Gastroesophageal sphincter (tissue), 3 donors: ENCODE data around the gene AFDN.

Source experiments
- CTCF ChIP-seq, 4 experiments: fragments of 200-600 bp in 2 of 4; fragments of 450-650 bp in 2 of 4; sonication (generic) in 1 of 4; IDR thresholded peaks; one replicate each; pipeline ENCODE4 v1.5.1; 2017 to 2019; ENCODE audit warnings: antibody characterized with exemption in 4 of 4, mild to moderate bottlenecking in 2 of 4, moderate library complexity in 2 of 4
- EP300 ChIP-seq: sonication (generic); formaldehyde crosslinking; IDR thresholded peaks from one replicate; pipeline ENCODE4 v1.6.1; 2017; ENCODE audit warnings: antibody characterized with exemption, mild to moderate bottlenecking
- POLR2A ChIP-seq, 2 donors: fragments of 450-650 bp; IDR thresholded peaks; one replicate each; pipeline ENCODE4 v1.6.1; 2017; ENCODE audit warnings: antibody characterized with exemption in 2 of 2, mild to moderate bottlenecking in 2 of 2, moderate library complexity in 1 of 2
- POLR2AphosphoS5 ChIP-seq: sonication (generic); formaldehyde crosslinking; IDR thresholded peaks from one replicate; pipeline ENCODE4 v1.6.1; 2017; ENCODE audit warnings: antibody characterized with exemption

GRCh38 chr6:167819576-167819975 lies 7.1 kb upstream of the AFDN start:
- no peak for TF ChIP-seq CTCF (IDR thresholded peaks at IDR 0.05)
- no peak for TF ChIP-seq POLR2AphosphoS5
- no peak for TF ChIP-seq POLR2A (IDR thresholded peaks at IDR 0.05)
- TF ChIP-seq EP300: no peak
